Adrenal gland (tissue), 19 donors: ENCODE data around the gene MLH3. TPM values are rescaled to one million over a fixed set of nuclear protein-coding genes. Genes with fewer than 3 reads are reported as not detected.

Source experiments
- DNase-seq, 7 donors: peaks; one replicate each; pipeline ENCODE4 v3.0.0-alpha.2; 2019 to 2020
- H3K27ac ChIP-seq, 5 donors: fragments of 200-600 bp; sonication (generic) in 4 of 5; 1 replicate in 3 of 5; 2 replicates in 2 of 5; pipeline versions ENCODE4 v1.5.1 to v1.8.0; 2016 to 2020; ENCODE audit warnings: mild to moderate bottlenecking in 1 of 5
- H3K27me3 ChIP-seq: fragments of 200-600 bp; 2 replicates; pipeline ENCODE4 v1.8.0; 2021
- H3K36me3 ChIP-seq, 2 donors: fragments of 200-600 bp; replicated peaks in 1 of 2; 1 replicate in 1 of 2; 2 replicates in 1 of 2; pipeline versions ENCODE4 v1.5.1 to v1.8.0; 2018 to 2022
- H3K4me1 ChIP-seq, 2 donors: fragments of 200-600 bp; replicated peaks in 1 of 2; 1 replicate in 1 of 2; 2 replicates in 1 of 2; pipeline versions ENCODE4 v1.5.1 to v1.8.0; 2018 to 2021
- H3K4me3 ChIP-seq, 4 donors: fragments of 200-600 bp; sonication (generic) in 3 of 4; one replicate each; pipeline ENCODE4 v1.5.1; 2016 to 2018
- H3K9me3 ChIP-seq, 3 donors: fragments of 200-600 bp; sonication (generic) in 1 of 3; replicated peaks in 1 of 3; 1 replicate in 2 of 3; 2 replicates in 1 of 3; pipeline versions ENCODE4 v1.5.1 to v1.8.0; 2016 to 2021
- CTCF ChIP-seq, 6 experiments: fragments of 450-650 bp in 4 of 6; fragments of 200-600 bp in 2 of 6; sonication (generic) in 1 of 6; IDR thresholded peaks; 1 replicate in 5 of 6; 2 replicates in 1 of 6; pipeline versions ENCODE4 v1.5.1 to v1.8.0; 2016 to 2021; ENCODE audit warnings: antibody characterized with exemption in 6 of 6, mild to moderate bottlenecking in 2 of 6, moderate library complexity in 1 of 6
- POLR2A ChIP-seq, 2 donors: fragments of 450-650 bp; IDR thresholded peaks; one replicate each; pipeline ENCODE4 v1.6.1; 2017; ENCODE audit warnings: antibody characterized with exemption in 2 of 2, mild to moderate bottlenecking in 2 of 2, moderate library complexity in 1 of 2
- WGBS, 4 donors: extraction: QIAGEN DNeasy Blood & Tissue Kit in 2 of 4; methylation state at CpG; one replicate each; pipeline versions ENCODE4 v1.1.5 to v1.1.7; 2013 to 2017; 5-methylcytosine and 5-hydroxymethylcytosine counted together
- intact Hi-C, 2 donors: fragments of 100-400 bp; cut with DNase I; formaldehyde crosslinking; loops; one replicate each; pipeline versions ENCODE4 v1.14.1 to v1.15.0; 2022 to 2023
- long read RNA-seq, 10 donors: library from polyadenylated mRNA in 3 of 10; unstranded in 2 of 10; stranded (forward) in 1 of 10; transcript quantifications; one replicate each; pipeline ENCODE4 v2.0.0 and lab custom pipeline, GENCODE V29; 2021 to 2026
- polyA plus RNA-seq, 3 donors: library from polyadenylated mRNA; stranded (reverse); fragments of 200-250 nt in 2 of 3; fragments of 350-450 nt in 1 of 3; fragmentation: Illumina TruSeq in 1 of 3; extraction: RNeasy Lipid Tissue Mini Kit (QIAGEN cat#74804) in 1 of 3; gene quantifications; one replicate each; pipeline ENCODE4 v1.2.3, GENCODE V29; 2013 to 2014
- total RNA-seq, 9 donors: library from RNA; depleted of rRNA in 4 of 9; stranded (reverse); fragments of >200 nt in 4 of 9; fragments of 120-200 nt in 1 of 9; fragmentation: NEBNext Ultra II Directional in 1 of 9; extraction: Animal tissue kit (Norgen Biotek cat#: 25700) in 1 of 9; gene quantifications; one replicate each; pipeline versions ENCODE4 v1.1.0 to v1.2.4, GENCODE V29; 2013 to 2023
- donor health status: healthy with polysubstance abuse.
- donor health status: Bipolar disorder and iron deficiency.
- donor health status: DM: yes; HTN: yes; CAD: no.
- donor health status: DM: no; HTN: no; CAD: no.
- donor health status: DM: no; HTN: no; CAD: no.
- donor health status: DM: yes; HTN: yes; CAD: no.

Gene MLH3
- total RNA-seq (10 to 100 TPM; 22.2 to 51.4 (median 27.7) TPM), polyA plus RNA-seq (10 to 100 TPM; 25.6 to 47.9 (median 46.8) TPM)
- long read RNA-seq, donor 1, full-length matches to known transcripts = 2 of 2 reads
- long read RNA-seq, donor 1, partial matches to known transcripts = 0 of 2 reads
- long read RNA-seq, donor 1, other reads (novel, unspliced or antisense) = 0 of 2 reads
- long read RNA-seq, donor 2, partial matches to known transcripts = 5 of 9 reads
- long read RNA-seq, donor 2, other reads (novel, unspliced or antisense) = 0 of 9 reads
- long read RNA-seq, donor 3, partial matches to known transcripts = 6 of 6 reads
- long read RNA-seq, donor 3, other reads (novel, unspliced or antisense) = 0 of 6 reads
- long read RNA-seq, donor 4, full-length matches to known transcripts = 3 of 19 reads
- long read RNA-seq, donor 4, partial matches to known transcripts = 9 of 19 reads
- long read RNA-seq, donor 4, other reads (novel, unspliced or antisense) = 7 of 19 reads
- long read RNA-seq, donor 5, full-length matches to known transcripts = 13 of 33 reads
- long read RNA-seq, donor 5, partial matches to known transcripts = 3 of 33 reads
- long read RNA-seq, donor 5, other reads (novel, unspliced or antisense) = 17 of 33 reads
- long read RNA-seq, donor 6, partial matches to known transcripts = 4 of 11 reads
- long read RNA-seq, donor 6, other reads (novel, unspliced or antisense) = 7 of 11 reads
- long read RNA-seq, donor 7 = 0 reads
- long read RNA-seq, donor 8, full-length matches to known transcripts = 5 of 5 reads
- long read RNA-seq, donor 8, partial matches to known transcripts = 0 of 5 reads
- long read RNA-seq, donor 8, other reads (novel, unspliced or antisense) = 0 of 5 reads
- long read RNA-seq, donor 9, full-length matches to known transcripts = 4 of 4 reads
- long read RNA-seq, donor 9, partial matches to known transcripts = 0 of 4 reads
- long read RNA-seq, donor 9, other reads (novel, unspliced or antisense) = 0 of 4 reads
- long read RNA-seq, donor 10 = 0 reads

DNA sequence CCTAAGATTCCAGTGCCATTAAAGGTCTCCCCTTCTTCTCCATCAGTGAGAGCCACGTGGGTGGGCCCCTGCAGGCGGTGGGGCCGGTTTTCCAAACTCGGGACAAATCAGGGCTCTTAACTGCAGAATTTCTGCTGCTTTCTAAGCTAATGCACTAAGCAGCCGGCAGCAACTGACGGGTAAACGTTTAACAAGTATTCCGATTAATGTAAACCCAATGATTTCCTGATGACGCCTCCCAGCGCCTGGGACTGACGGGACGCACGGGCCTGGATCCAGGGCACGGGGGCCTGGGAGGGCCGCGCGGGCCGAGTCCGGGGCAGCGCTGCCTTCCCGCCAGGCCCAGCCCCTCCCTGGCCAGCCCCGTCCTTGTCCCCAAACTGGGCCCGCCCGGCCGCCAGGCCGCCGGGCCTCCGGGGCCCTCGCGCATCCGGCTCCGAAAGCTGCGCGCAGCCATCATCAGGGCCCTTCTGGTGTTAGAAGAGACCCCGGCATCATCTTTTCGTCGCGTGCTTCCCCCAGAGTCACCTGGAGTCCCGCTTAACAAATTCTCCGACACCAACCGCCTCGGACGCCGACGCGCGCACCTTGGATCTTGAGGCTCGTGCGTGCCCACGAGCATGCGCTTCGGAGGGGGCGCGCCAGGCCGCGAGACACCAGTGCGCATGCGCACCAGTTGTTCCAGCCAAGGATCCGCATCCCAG, at the start of gene MLH3:
TSS of gene MLH3 (minus strand) at position 616 of the 704 bp plus-strand sequence. CDS start 1,812 bp downstream, outside the sequence.
- Histone ChIP-seq H3K4me3 (peak within 1 kb of the TSS in 2 of 4 donors; percentile 41 to 61), H3K27me3 (no peaks in the 10 kb centered on the region), H3K27ac (peak within 1 kb of the TSS; percentile 37 to 94 (median 89)), H3K9me3 (no peaks in the 10 kb centered on the region), H3K4me1 (peaks cover 34 to 50% of the 10 kb centered on the region in 2 donors), H3K36me3 (no peaks in the 10 kb centered on the region)
- TF ChIP-seq CTCF (IDR thresholded peaks at IDR 0.05) = no peak
- TF ChIP-seq POLR2A (IDR thresholded peaks at IDR 0.05) = peak; percentile 33 to 64
- WGBS, 4 donors = 1 to 2% (median 2%) methylated on average over 25 to 59 of the region's 59 CpGs
- peak; percentile 79 to 92 (median 83) for DNase-seq
- intact Hi-C loops = no loop called here

GRCh38 chr14:75098682-75099081, 47.4 kb upstream of the MLH3 start:
- 42 to 54% (median 48%) methylated on average over 1 of the region's 1 CpG for WGBS, 4 donors
- peaks cover 0 to 94% of the 10 kb centered on the region in 2 donors for H3K36me3 ChIP-seq

DNA sequence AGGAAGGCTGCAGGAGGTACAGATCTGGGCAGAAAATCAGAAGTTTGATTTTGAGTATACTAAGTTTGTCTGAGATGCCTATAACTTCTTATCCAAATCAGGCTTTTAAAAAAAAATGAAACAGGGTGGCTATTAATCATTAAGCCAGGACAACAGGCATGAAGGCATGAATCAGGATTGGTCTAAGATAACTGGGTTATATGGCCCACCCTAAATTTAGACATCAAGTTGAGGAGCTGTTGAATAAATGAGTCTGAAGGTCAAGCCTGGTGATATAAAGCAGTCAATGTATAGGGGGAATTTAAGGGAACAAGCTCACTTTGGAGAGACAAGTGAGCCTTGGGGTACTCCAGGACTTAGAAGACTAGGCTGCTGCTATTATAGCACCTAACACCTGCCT, 46.9 kb upstream of the MLH3 start:
- H3K4me3 ChIP-seq = no peak overlapping the region
- H3K27ac ChIP-seq = no peak overlapping the region
- no peaks in the 10 kb centered on the region for H3K4me1 ChIP-seq
- no peaks in the 10 kb centered on the region for H3K27me3 ChIP-seq
- peaks cover 0 to 94% of the 10 kb centered on the region in 2 donors for H3K36me3 ChIP-seq
- DNase-seq = no peak
- intact Hi-C loops = no loop called here
- TF ChIP-seq POLR2A (IDR thresholded peaks at IDR 0.05) (no peak), CTCF (IDR thresholded peaks at IDR 0.05) (no peak)
- no peaks in the 10 kb centered on the region for H3K9me3 ChIP-seq

More at GRCh38 chr14:75098682-75099081, 47.4 kb upstream of the MLH3 start:
- intact Hi-C loops = no loop called here
- H3K27me3 ChIP-seq = no peaks in the 10 kb centered on the region
- H3K9me3 ChIP-seq = no peaks in the 10 kb centered on the region
- H3K4me1 ChIP-seq = no peaks in the 10 kb centered on the region
- no peak for DNase-seq
- TF ChIP-seq POLR2A (IDR thresholded peaks at IDR 0.05) = no peak
- TF ChIP-seq CTCF (IDR thresholded peaks at IDR 0.05) = no peak
- H3K27ac ChIP-seq = no peak overlapping the region
- no peak overlapping the region for H3K4me3 ChIP-seq
